ENCODE data around the gene CDT1. TPM values are rescaled to one million over a fixed set of nuclear protein-coding genes. Genes with fewer than 3 reads are reported as not detected.
A peak's percentile ranks its signal among the peaks of the same experiment; 100 is the strongest.

Gene CDT1
- total RNA-seq, 1 experiment from 2014 or later = 39.9 TPM

DNA sequence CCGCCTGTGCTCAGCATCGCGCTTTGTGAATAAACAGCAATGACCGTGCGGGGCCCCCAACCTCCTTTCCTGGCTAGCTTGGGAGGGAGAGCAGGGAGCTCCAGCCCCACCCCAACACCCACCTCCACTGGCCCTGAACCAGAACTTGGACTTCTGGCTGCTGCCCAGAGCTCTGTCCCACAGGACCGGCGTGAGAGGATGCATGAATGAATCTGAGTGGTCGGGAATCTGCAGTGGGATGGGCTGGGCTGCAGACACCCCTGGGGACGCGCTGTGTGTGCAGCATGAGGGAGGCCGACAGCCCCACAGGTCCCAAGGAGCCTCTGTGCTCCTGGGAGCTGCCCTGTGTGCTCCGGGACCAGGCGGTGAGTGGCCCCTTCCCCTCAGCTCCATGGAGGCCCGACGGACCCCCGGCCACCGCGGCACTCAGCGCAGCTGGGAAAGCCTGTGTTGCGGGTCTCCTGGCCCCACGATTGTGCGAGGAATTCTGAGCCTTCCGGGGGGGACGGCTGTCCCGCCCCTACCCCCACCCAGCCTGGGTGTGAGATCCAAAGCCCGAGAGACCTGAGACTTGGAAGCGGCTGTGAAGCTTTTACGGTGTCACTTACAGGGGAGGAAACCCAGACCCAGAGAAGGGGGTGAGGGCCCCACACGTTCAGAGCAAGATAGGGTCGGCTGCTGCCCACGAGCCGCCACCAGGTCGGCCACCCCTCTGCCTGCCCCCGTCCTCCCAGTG, 24.0 kb upstream of the CDT1 start:
- H3K27ac ChIP-seq (ENCODE audit: low read length) = peak overlapping the region; percentile 72
- no peaks in the 10 kb centered on the region; the same call in 1 of the 2 replicates for H3K36me3 ChIP-seq (ENCODE audit: control insufficient read depth, insufficient read depth, low read length)
- ATAC-seq = no peak
- no peak for DNase-seq (ENCODE audit: low read depth, low spot score)
- intact Hi-C loops (cut with micrococcal nuclease; ENCODE audit: unreplicated experiment) = loop anchor here (10.0 kb wide), 1 partner anchor 45 kb away; no protein-coding TSS in a partner anchor
- ChIA-PET POLR2A (interaction anchor here (0.5 kb wide), 1 partner anchor 1100 kb away, joined by 6 read pairs; no protein-coding TSS in a partner anchor), CTCF (interaction anchor here (1.3 kb wide), 1 partner anchor 10 kb away, joined by 3 read pairs; no protein-coding TSS in a partner anchor)
- no peaks in the 10 kb centered on the region for H3K9me3 ChIP-seq (ENCODE audit: control insufficient read depth, insufficient read depth, low read depth, low read length)
- no peak for TF ChIP-seq SIN3A (IDR thresholded peaks at IDR 0.05; ENCODE audit: borderline replicate concordance, insufficient read depth, low read depth, low read length)
- no TSS peak for BruUV-seq (replicated peaks)
- in situ Hi-C loops (cut with HindIII; ENCODE audit: low pct_unique_long_range_greater_than_20kb, low sequenced_read_pairs) = no loop called here
- H3K4me3 ChIP-seq (ENCODE audit: low read depth in 2 of 2, low read length in 2 of 2) = no peak overlapping the region
- H3K27me3 ChIP-seq (ENCODE audit: control insufficient read depth, insufficient read depth, low read length) = no peaks in the 10 kb centered on the region
- peaks cover 55% of the 10 kb centered on the region for H3K4me1 ChIP-seq (ENCODE audit: control insufficient read depth, insufficient read depth, low read length)

DNA sequence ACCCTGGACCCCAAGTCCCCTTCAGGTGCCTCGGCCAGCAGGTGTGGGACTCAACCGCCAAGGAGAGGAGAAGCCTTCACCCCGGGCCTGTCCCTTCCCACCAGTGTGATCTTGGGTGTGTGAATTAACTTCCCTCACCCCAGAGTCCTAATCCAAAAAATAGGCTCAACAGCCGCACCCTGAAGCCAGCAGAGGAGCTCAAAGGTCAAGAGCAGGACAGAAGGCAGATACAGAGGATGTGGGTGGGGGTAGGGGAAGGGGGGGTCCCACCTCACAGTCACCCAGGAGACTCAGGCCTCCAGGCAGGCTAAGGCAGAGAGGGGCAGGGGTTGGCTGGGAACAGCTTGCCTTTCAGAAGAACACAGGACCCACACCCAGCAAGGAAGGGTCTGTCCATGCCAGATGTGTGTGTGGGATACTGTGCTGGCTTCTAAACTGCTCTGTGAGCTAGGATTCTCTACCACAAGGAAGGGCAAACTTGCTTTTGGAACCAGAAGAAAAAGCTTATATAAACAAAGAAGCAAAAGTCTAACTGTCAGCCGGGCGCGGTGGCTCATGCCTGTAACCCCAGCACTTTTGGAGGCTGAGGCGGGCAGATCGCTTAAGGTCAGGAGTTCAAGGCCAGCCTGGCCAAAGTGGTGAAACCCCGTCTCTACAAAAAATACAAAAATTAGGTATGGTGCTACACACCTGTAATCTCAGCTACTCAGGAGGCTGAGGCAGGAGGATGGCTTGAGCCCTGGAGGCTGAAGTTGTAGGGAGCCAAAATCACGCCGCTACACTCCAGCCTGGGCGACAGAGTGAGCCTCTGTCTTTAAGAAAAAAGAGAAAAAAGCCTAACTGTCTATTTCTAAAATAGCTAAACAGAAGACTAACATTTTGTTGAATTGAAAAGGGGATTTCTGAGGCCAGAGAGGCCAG, 23.2 kb upstream of the CDT1 start:
- Histone ChIP-seq H3K4me3 (ENCODE audit: low read depth in 2 of 2, low read length in 2 of 2) (no peak overlapping the region), H3K9me3 (ENCODE audit: control insufficient read depth, insufficient read depth, low read depth, low read length) (no peaks in the 10 kb centered on the region), H3K4me1 (ENCODE audit: control insufficient read depth, insufficient read depth, low read length) (peaks cover 50% of the 10 kb centered on the region), H3K36me3 (ENCODE audit: control insufficient read depth, insufficient read depth, low read length) (no peaks in the 10 kb centered on the region; the same call in 1 of the 2 replicates), H3K27me3 (ENCODE audit: control insufficient read depth, insufficient read depth, low read length) (no peaks in the 10 kb centered on the region), H3K27ac (ENCODE audit: low read length) (peak overlapping the region; percentile 72)
- CTCF ChIA-PET = interaction anchor here (0.6 to 1.3 kb wide), 3 partner anchors 11 to 1004 kb away, joined by 3 to 8 read pairs (median 6); no protein-coding TSS in a partner anchor
- intact Hi-C loops (cut with micrococcal nuclease; ENCODE audit: unreplicated experiment) = loop anchor here (10.0 kb wide), 1 partner anchor 46 kb away; no protein-coding TSS in a partner anchor
- ATAC-seq (no peak), DNase-seq (ENCODE audit: low read depth, low spot score) (no peak)
- POLR2A ChIA-PET = interaction anchor here (0.5 kb wide), 1 partner anchor 11 kb away, joined by 3 read pairs; no protein-coding TSS in a partner anchor
- in situ Hi-C loops (cut with HindIII; ENCODE audit: low pct_unique_long_range_greater_than_20kb, low sequenced_read_pairs) = no loop called here
- TF ChIP-seq POLR2AphosphoS5 (IDR thresholded peaks at IDR 0.05; ENCODE audit: low read depth, low read length) (no peak), TCF7L2 (IDR thresholded peaks at IDR 0.05; ENCODE audit: low read depth, low read length) (no peak), SIN3A (IDR thresholded peaks at IDR 0.05; ENCODE audit: borderline replicate concordance, insufficient read depth, low read depth, low read length) (no peak)
- TF ChIP-seq, protein P1, sequence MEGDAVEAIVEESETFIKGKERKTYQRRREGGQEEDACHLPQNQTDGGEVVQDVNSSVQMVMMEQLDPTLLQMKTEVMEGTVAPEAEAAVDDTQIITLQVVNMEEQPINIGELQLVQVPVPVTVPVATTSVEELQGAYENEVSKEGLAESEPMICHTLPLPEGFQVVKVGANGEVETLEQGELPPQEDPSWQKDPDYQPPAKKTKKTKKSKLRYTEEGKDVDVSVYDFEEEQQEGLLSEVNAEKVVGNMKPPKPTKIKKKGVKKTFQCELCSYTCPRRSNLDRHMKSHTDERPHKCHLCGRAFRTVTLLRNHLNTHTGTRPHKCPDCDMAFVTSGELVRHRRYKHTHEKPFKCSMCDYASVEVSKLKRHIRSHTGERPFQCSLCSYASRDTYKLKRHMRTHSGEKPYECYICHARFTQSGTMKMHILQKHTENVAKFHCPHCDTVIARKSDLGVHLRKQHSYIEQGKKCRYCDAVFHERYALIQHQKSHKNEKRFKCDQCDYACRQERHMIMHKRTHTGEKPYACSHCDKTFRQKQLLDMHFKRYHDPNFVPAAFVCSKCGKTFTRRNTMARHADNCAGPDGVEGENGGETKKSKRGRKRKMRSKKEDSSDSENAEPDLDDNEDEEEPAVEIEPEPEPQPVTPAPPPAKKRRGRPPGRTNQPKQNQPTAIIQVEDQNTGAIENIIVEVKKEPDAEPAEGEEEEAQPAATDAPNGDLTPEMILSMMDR (IDR thresholded peaks at IDR 0.05) = no peak
- TF ChIP-seq, protein P2, sequence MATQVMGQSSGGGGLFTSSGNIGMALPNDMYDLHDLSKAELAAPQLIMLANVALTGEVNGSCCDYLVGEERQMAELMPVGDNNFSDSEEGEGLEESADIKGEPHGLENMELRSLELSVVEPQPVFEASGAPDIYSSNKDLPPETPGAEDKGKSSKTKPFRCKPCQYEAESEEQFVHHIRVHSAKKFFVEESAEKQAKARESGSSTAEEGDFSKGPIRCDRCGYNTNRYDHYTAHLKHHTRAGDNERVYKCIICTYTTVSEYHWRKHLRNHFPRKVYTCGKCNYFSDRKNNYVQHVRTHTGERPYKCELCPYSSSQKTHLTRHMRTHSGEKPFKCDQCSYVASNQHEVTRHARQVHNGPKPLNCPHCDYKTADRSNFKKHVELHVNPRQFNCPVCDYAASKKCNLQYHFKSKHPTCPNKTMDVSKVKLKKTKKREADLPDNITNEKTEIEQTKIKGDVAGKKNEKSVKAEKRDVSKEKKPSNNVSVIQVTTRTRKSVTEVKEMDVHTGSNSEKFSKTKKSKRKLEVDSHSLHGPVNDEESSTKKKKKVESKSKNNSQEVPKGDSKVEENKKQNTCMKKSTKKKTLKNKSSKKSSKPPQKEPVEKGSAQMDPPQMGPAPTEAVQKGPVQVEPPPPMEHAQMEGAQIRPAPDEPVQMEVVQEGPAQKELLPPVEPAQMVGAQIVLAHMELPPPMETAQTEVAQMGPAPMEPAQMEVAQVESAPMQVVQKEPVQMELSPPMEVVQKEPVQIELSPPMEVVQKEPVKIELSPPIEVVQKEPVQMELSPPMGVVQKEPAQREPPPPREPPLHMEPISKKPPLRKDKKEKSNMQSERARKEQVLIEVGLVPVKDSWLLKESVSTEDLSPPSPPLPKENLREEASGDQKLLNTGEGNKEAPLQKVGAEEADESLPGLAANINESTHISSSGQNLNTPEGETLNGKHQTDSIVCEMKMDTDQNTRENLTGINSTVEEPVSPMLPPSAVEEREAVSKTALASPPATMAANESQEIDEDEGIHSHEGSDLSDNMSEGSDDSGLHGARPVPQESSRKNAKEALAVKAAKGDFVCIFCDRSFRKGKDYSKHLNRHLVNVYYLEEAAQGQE (IDR thresholded peaks at IDR 0.05; ENCODE audit: insufficient read depth in 1 of 2, low read depth in 2 of 2, low read length in 1 of 2) = no peak
- no TSS peak for BruUV-seq (replicated peaks)
